ENCODE results near the gene DDX27. TPM values are rescaled to one million over a fixed set of nuclear protein-coding genes. Genes with fewer than 3 reads are reported as not detected.

Gene DDX27
- total RNA-seq, 1 experiment from 2014 or later = 87.3 TPM

- H3K9me3 Mint-ChIP-seq (ENCODE audit: low read depth, unreplicated experiment) = peaks cover 30% of the 10 kb centered on the region
- no peak for DNase-seq
- CTCF ChIA-PET = no interaction called here
- no peak for TF ChIP-seq CTCF (IDR thresholded peaks at IDR 0.05; ENCODE audit: unreplicated experiment)
- intact Hi-C loops (cut with micrococcal nuclease; ENCODE audit: unreplicated experiment) = no loop called here
- peaks cover 16% of the 10 kb centered on the region for H3K27me3 Mint-ChIP-seq (ENCODE audit: unreplicated experiment)
- H3K4me3 Mint-ChIP-seq (ENCODE audit: low read depth, unreplicated experiment) = peak overlapping the region; percentile 82
- no TSS peak for BruUV-seq (replicated peaks)
- H3K27ac Mint-ChIP-seq (ENCODE audit: unreplicated experiment) = peak overlapping the region; percentile 95
- peaks cover 71% of the 10 kb centered on the region for H3K4me1 Mint-ChIP-seq (ENCODE audit: low read depth, unreplicated experiment)
- peaks cover 99% of the 10 kb centered on the region for H3K36me3 Mint-ChIP-seq (ENCODE audit: insufficient read depth, unreplicated experiment)
These were observed 61.3 kb downstream of the DDX27 start for GRCh38 chr20:49280463-49281058.

GRCh38 chr20:49281059-49281912 lies 62.1 kb downstream of the DDX27 start:
- BruUV-seq (replicated peaks) = no TSS peak
- peaks cover 16% of the 10 kb centered on the region for H3K27me3 Mint-ChIP-seq (ENCODE audit: unreplicated experiment)
- intact Hi-C loops (cut with micrococcal nuclease; ENCODE audit: unreplicated experiment) = no loop called here
- H3K27ac Mint-ChIP-seq (ENCODE audit: unreplicated experiment) = peak overlapping the region; percentile 95
- H3K4me3 Mint-ChIP-seq (ENCODE audit: low read depth, unreplicated experiment) = peak overlapping the region; percentile 82
- peaks cover 35% of the 10 kb centered on the region for H3K9me3 Mint-ChIP-seq (ENCODE audit: low read depth, unreplicated experiment)
- no peak for TF ChIP-seq CTCF (IDR thresholded peaks at IDR 0.05; ENCODE audit: unreplicated experiment)
- peaks cover 100% of the 10 kb centered on the region for H3K36me3 Mint-ChIP-seq (ENCODE audit: insufficient read depth, unreplicated experiment)
- H3K4me1 Mint-ChIP-seq (ENCODE audit: low read depth, unreplicated experiment) = peaks cover 70% of the 10 kb centered on the region
- no peak for DNase-seq
- CTCF ChIA-PET = interaction anchor here (0.5 kb wide), 1 partner anchor 278 kb away, joined by 3 read pairs; no protein-coding TSS in a partner anchor

GRCh38 chr20:49281913-49282467 lies 62.8 kb downstream of the DDX27 start:
- peaks cover 100% of the 10 kb centered on the region for H3K36me3 Mint-ChIP-seq (ENCODE audit: insufficient read depth, unreplicated experiment)
- peak overlapping the region; percentile 82 for H3K4me3 Mint-ChIP-seq (ENCODE audit: low read depth, unreplicated experiment)
- peak overlapping the region; percentile 95 for H3K27ac Mint-ChIP-seq (ENCODE audit: unreplicated experiment)
- H3K4me1 Mint-ChIP-seq (ENCODE audit: low read depth, unreplicated experiment) = peaks cover 70% of the 10 kb centered on the region
- DNase-seq = no peak
- no TSS peak for BruUV-seq (replicated peaks)
- intact Hi-C loops (cut with micrococcal nuclease; ENCODE audit: unreplicated experiment) = no loop called here
- CTCF ChIA-PET = interaction anchor here (0.5 kb wide), 1 partner anchor 279 kb away, joined by 3 read pairs; no protein-coding TSS in a partner anchor
- peaks cover 40% of the 10 kb centered on the region for H3K9me3 Mint-ChIP-seq (ENCODE audit: low read depth, unreplicated experiment)
- no peak for TF ChIP-seq CTCF (IDR thresholded peaks at IDR 0.05; ENCODE audit: unreplicated experiment)
- H3K27me3 Mint-ChIP-seq (ENCODE audit: unreplicated experiment) = peaks cover 21% of the 10 kb centered on the region

- H3K36me3 Mint-ChIP-seq (ENCODE audit: insufficient read depth, unreplicated experiment) = peaks cover 100% of the 10 kb centered on the region
- H3K4me1 Mint-ChIP-seq (ENCODE audit: low read depth, unreplicated experiment) = peaks cover 75% of the 10 kb centered on the region
- peak overlapping the region; percentile 82 for H3K4me3 Mint-ChIP-seq (ENCODE audit: low read depth, unreplicated experiment)
- BruUV-seq (replicated peaks) = no TSS peak
- H3K27ac Mint-ChIP-seq (ENCODE audit: unreplicated experiment) = peak overlapping the region; percentile 95
- TF ChIP-seq CTCF (IDR thresholded peaks at IDR 0.05; ENCODE audit: unreplicated experiment) = no peak
- H3K27me3 Mint-ChIP-seq (ENCODE audit: unreplicated experiment) = peaks cover 28% of the 10 kb centered on the region
- intact Hi-C loops (cut with micrococcal nuclease; ENCODE audit: unreplicated experiment) = no loop called here
- no peak for DNase-seq
- H3K9me3 Mint-ChIP-seq (ENCODE audit: low read depth, unreplicated experiment) = peaks cover 45% of the 10 kb centered on the region
- CTCF ChIA-PET = no interaction called here
These were observed 63.5 kb downstream of the DDX27 start for GRCh38 chr20:49282584-49283171.

Data from Calu3 (cell line).